Neural progenitor cell (in vitro differentiated cells): ENCODE measurements around the gene SMARCA4.

Experiments
- EZH2 ChIP-seq: fragments of 200-600 bp; sonication (generic); IDR thresholded peaks from 2 replicates; pipeline ENCODE4 v1.6.1; 2017; ENCODE audit warnings: antibody characterized with exemption, mild to moderate bottlenecking, moderate library complexity
- EZH2phosphoT487 ChIP-seq: fragments of 200-600 bp; sonication (generic); IDR thresholded peaks from 2 replicates; pipeline ENCODE4 v1.6.1; 2017; ENCODE audit warnings: antibody characterized with exemption
- TF ChIP-seq, protein P1 (sequence below): fragments of 200-600 bp; sonication (generic); IDR thresholded peaks from 2 replicates; pipeline ENCODE4 v1.5.1; 2017; ENCODE audit warnings: antibody characterized with exemption, mild to moderate bottlenecking

DNA sequence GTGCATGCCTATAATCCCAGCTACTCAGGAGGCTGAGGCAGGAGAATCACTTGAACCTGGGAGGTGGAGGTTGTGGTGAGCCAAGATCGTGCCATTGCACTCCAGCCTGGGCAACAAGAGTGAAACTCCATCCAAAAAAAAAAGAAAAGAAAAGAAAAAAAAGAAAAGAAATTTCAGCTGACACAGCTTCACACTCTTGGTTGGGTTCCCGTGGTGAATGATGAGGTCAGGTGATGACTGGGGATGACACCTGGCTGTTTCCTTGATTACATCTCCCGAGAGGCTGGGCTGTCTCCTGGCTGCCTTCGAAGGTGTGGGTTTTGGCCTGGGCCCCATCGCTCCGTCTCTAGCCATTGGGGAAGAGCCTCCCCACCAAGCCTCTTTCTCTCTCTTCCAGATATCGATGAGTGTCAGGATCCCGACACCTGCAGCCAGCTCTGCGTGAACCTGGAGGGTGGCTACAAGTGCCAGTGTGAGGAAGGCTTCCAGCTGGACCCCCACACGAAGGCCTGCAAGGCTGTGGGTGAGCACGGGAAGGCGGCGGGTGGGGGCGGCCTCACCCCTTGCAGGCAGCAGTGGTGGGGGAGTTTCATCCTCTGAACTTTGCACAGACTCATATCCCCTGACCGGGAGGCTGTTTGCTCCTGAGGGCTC is 150.4 kb downstream of the SMARCA4 start:
- TF ChIP-seq, protein P1, sequence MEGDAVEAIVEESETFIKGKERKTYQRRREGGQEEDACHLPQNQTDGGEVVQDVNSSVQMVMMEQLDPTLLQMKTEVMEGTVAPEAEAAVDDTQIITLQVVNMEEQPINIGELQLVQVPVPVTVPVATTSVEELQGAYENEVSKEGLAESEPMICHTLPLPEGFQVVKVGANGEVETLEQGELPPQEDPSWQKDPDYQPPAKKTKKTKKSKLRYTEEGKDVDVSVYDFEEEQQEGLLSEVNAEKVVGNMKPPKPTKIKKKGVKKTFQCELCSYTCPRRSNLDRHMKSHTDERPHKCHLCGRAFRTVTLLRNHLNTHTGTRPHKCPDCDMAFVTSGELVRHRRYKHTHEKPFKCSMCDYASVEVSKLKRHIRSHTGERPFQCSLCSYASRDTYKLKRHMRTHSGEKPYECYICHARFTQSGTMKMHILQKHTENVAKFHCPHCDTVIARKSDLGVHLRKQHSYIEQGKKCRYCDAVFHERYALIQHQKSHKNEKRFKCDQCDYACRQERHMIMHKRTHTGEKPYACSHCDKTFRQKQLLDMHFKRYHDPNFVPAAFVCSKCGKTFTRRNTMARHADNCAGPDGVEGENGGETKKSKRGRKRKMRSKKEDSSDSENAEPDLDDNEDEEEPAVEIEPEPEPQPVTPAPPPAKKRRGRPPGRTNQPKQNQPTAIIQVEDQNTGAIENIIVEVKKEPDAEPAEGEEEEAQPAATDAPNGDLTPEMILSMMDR = no peak
- TF ChIP-seq EZH2phosphoT487 (no peak), EZH2 (no peak)
